GM12875 (cell line): ENCODE data around the gene FBXL7.

Experiments
- H3K4me3 ChIP-seq: one replicate; pipeline ENCODE4 v1.5.1; 2011; ENCODE audit warnings: low read depth, low read length, control low read depth
- TF ChIP-seq, protein P1 (sequence below): IDR thresholded peaks from 2 replicates; pipeline ENCODE4 v1.5.1; 2011; ENCODE audit warnings: low read depth, mild to moderate bottlenecking, control low read depth, inconsistent platforms, low read length, moderate library complexity, borderline replicate concordance; ENCODE audit not compliant: insufficient read depth

The FBXL7 gene

DNA sequence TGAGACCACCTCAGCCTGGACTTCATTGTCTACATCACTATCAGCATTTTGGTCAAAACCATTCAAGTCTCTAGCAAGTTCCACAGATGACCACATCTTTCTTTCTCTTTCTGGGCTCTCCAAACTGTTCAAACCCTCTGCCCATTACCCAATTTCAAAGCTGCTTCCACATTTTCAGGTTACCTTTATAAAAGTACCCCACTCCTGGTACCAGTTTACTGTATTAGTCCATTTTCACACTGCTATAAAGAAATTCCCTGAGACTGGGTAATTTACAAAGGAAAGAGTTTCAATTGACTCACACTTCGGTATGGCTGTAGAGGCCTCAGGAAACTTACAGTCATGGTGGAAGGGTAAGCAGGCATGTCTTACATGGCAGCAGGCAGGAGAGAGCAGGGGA, 84.5 kb downstream of the FBXL7 start:
- H3K4me3 ChIP-seq = no peak overlapping the region
- TF ChIP-seq, protein P1, sequence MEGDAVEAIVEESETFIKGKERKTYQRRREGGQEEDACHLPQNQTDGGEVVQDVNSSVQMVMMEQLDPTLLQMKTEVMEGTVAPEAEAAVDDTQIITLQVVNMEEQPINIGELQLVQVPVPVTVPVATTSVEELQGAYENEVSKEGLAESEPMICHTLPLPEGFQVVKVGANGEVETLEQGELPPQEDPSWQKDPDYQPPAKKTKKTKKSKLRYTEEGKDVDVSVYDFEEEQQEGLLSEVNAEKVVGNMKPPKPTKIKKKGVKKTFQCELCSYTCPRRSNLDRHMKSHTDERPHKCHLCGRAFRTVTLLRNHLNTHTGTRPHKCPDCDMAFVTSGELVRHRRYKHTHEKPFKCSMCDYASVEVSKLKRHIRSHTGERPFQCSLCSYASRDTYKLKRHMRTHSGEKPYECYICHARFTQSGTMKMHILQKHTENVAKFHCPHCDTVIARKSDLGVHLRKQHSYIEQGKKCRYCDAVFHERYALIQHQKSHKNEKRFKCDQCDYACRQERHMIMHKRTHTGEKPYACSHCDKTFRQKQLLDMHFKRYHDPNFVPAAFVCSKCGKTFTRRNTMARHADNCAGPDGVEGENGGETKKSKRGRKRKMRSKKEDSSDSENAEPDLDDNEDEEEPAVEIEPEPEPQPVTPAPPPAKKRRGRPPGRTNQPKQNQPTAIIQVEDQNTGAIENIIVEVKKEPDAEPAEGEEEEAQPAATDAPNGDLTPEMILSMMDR = no peak

- H3K4me3 ChIP-seq = no peak overlapping the region
- TF ChIP-seq, protein P1 = no peak
Observed at GRCh38 chr5:15585128-15585527, 85.1 kb downstream of the FBXL7 start.

- TF ChIP-seq, protein P1 = no peak
- H3K4me3 ChIP-seq = no peak overlapping the region
Observed at GRCh38 chr5:15585841-15586591, 86.0 kb downstream of the FBXL7 start.

DNA sequence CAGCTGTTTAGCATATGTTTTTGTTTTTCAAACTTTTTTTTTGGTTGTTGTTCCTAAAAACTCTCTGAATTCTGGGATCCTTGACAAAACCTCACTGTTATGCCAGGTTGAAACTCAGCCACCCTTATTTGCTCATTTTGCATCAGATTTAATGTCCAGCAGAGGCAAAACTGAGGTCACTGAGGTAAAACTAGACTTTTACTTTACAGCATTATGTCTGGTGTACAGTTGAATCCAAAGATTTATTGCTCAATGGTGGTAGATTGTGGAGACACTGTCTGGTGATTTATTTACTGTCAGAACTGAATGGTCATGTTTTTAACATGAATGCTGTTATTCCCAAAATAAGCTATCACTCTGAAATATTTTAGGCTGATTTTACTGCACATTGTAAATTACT, 87.9 kb downstream of the FBXL7 start:
- TF ChIP-seq, protein P1 = no peak

GRCh38 chr5:15592728-15593127, 92.7 kb downstream of the FBXL7 start:
- H3K4me3 ChIP-seq = no peak overlapping the region
- TF ChIP-seq, protein P1 = no peak

More for the DNA sequence above, 87.9 kb downstream of the FBXL7 start:
- H3K4me3 ChIP-seq = no peak overlapping the region

DNA sequence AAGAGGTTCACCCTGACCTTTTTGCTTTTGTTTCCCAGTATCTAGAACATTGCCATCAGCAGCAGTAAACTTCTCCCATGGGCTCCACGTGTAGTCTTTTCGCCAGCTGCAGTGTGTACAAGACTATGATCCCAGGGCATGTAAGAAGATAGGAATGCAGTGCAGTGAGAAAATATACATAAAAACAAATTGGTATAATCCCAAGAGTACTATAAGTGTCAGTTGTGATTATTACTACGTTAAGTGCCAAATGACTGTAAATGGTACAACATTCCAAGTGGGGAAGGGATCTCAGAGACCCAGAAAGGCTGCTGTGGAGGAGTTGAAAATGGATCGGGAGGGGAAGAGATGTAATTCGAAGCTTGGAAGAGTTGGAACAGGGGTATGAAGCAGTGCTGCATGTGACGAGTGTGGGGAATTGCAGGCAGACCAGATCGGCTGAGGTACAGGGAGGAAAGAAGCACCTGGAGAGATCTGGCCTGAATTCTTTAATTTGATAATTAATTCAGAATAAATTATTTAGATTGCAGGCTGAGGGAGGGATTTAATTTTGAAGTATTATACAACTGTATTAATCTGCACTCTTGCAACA, 95.1 kb downstream of the FBXL7 start:
- TF ChIP-seq, protein P1 = no peak
- no peak overlapping the region for H3K4me3 ChIP-seq

GRCh38 chr5:15595929-15596328, 95.9 kb downstream of the FBXL7 start:
- TF ChIP-seq, protein P1 = no peak
- no peak overlapping the region for H3K4me3 ChIP-seq
